GM21381 (cell line): ENCODE measurements around the gene BTC.
"Not testable (repeated sequence)": the region's sequence is repeated elsewhere in the genome, so short reads cannot be mapped to it uniquely, and the experiment has no call there.

Experiments used
- ATAC-seq: cut with Tn5 transposase; IDR thresholded peaks from one replicate; pipeline ENCODE4 v1.9.1; 2021; ENCODE audit warnings: mild to moderate bottlenecking, moderate library complexity; ENCODE audit not compliant: unreplicated experiment

Gene BTC

GRCh38 chr4:74794382-74795010, at the start of gene BTC:
Gene BTC, minus strand, starts transcription at chr4:74794523. Its CDS starts 198 bp downstream, at chr4:74794325.
- no peak for ATAC-seq

- no peak for ATAC-seq
Measured at GRCh38 chr4:74840936-74841509, 46.7 kb upstream of the BTC start.

- no peak for ATAC-seq
Measured at GRCh38 chr4:74838746-74839370, 44.5 kb upstream of the BTC start.

- ATAC-seq = no peak
Measured at GRCh38 chr4:74830928-74831327, 36.6 kb upstream of the BTC start.

- peak; percentile 57 for ATAC-seq
Measured at GRCh38 chr4:74823194-74823593, 28.9 kb upstream of the BTC start.

- no peak for ATAC-seq
Measured at GRCh38 chr4:74822603-74823002, 28.3 kb upstream of the BTC start.

- ATAC-seq = no peak
Measured at GRCh38 chr4:74821541-74821940, 27.2 kb upstream of the BTC start.

- ATAC-seq = no peak
Measured at GRCh38 chr4:74814052-74814451, 19.7 kb upstream of the BTC start.

- ATAC-seq = not testable (repeated sequence)
Measured at GRCh38 chr4:74812056-74812455, 17.7 kb upstream of the BTC start.

GRCh38 chr4:74805601-74806000, 11.3 kb upstream of the BTC start:
- no peak for ATAC-seq

GRCh38 chr4:74800310-74800709, 6.0 kb upstream of the BTC start:
- ATAC-seq = no peak

GRCh38 chr4:74796631-74797030, 2.3 kb upstream of the BTC start:
- ATAC-seq = no peak

GRCh38 chr4:74793757-74794381, 454 bp downstream of the BTC start:
- no peak for ATAC-seq

- ATAC-seq = no peak
Measured at GRCh38 chr4:74790652-74791051, 3.7 kb downstream of the BTC start.

GRCh38 chr4:74789518-74789917, 4.8 kb downstream of the BTC start:
- no peak for ATAC-seq

GRCh38 chr4:74777531-74777930, 16.8 kb downstream of the BTC start:
- no peak for ATAC-seq

GRCh38 chr4:74772783-74773182, 21.5 kb downstream of the BTC start:
- no peak for ATAC-seq

GRCh38 chr4:74772106-74772505, 22.2 kb downstream of the BTC start:
- no peak for ATAC-seq

GRCh38 chr4:74770226-74770910, 24.0 kb downstream of the BTC start:
- ATAC-seq = no peak

- ATAC-seq = no peak
Measured at GRCh38 chr4:74768857-74769525, 25.3 kb downstream of the BTC start.

GRCh38 chr4:74764119-74764518, 30.2 kb downstream of the BTC start:
- no peak for ATAC-seq
